IMR-90 (cell line): Measurements from ENCODE around the gene TBC1D16. TPM values are rescaled to one million over a fixed set of nuclear protein-coding genes. Genes with fewer than 3 reads are reported as not detected.

Experiments used
- ATAC-seq: fragments of 200-7000 bp; cut with Tn5 transposase; 2 replicates; pipeline ENCODE4 v1.9.1; 2020; ENCODE audit warnings: low read depth, mild to moderate bottlenecking, moderate library complexity
- BruUV-seq: library from RNA; stranded (reverse); fragments of 400-500 nt; replicated peaks from 2 replicates; lab custom pipeline; 2021; lab: Mats Ljungman, UMichigan
- CTCF ChIA-PET: fragments of 300-600 bp; formaldehyde crosslinking; extraction: SDS; loops from one replicate; lab custom pipeline; 2021; ENCODE audit warnings: antibody characterized with exemption; lab: Yijun Ruan, JAX
- POLR2A ChIA-PET: fragments of 300-600 bp; sonication (Branson Sonifier 250); formaldehyde crosslinking; loops from one replicate; lab custom pipeline; 2022; ENCODE audit warnings: antibody characterized with exemption; ENCODE audit not compliant: unreplicated experiment; lab: Charles Lee
- DNase-seq: peaks from one replicate; pipeline ENCODE4 v3.0.0; 2013
- H2AFZ ChIP-seq: replicated peaks from 2 replicates; pipeline ENCODE3; 2013; ENCODE audit warnings: low read length, mild to moderate bottlenecking; ENCODE audit not compliant: poor library complexity
- H2AK5ac ChIP-seq: 2 replicates; pipeline ENCODE4 v1.6.1; 2013; ENCODE audit warnings: low read depth, low read length, inconsistent platforms
- H2AK9ac ChIP-seq: replicated peaks from 2 replicates; pipeline ENCODE3; 2013; ENCODE audit warnings: mild to moderate bottlenecking, low read depth, low read length, moderate library complexity; ENCODE audit not compliant: poor library complexity
- H2BK120ac ChIP-seq: 2 replicates; pipeline ENCODE4 v1.6.1; 2013; ENCODE audit warnings: low read depth, low read length, inconsistent platforms
- H2BK15ac ChIP-seq: 3 replicates; pipeline ENCODE4 v1.6.1; 2013; ENCODE audit warnings: low read depth, low read length, inconsistent platforms
- H2BK20ac ChIP-seq: 2 replicates; pipeline ENCODE4 v1.6.1; 2013; ENCODE audit warnings: low read depth, mild to moderate bottlenecking, inconsistent platforms, low read length, moderate library complexity
- H2BK5ac ChIP-seq: 2 replicates; pipeline ENCODE4 v1.6.1; 2013; ENCODE audit warnings: mild to moderate bottlenecking, low read depth, low read length, inconsistent platforms; ENCODE audit not compliant: poor library complexity, severe bottlenecking
- H3K14ac ChIP-seq: replicated peaks from 2 replicates; pipeline ENCODE4 v1.6.1; 2013; ENCODE audit warnings: low read depth, low read length, inconsistent platforms
- H3K18ac ChIP-seq: 2 replicates; pipeline ENCODE4 v1.6.1; 2013; ENCODE audit warnings: low read depth, low read length, control low read depth
- H3K23ac ChIP-seq: 2 replicates; pipeline ENCODE4 v1.6.1; 2013; ENCODE audit warnings: low read depth, low read length, inconsistent platforms
- H3K27ac ChIP-seq: 2 replicates; pipeline ENCODE4 v1.5.1; 2013; ENCODE audit warnings: mild to moderate bottlenecking, control low read depth, low read length; ENCODE audit not compliant: insufficient read depth
- H3K27me3 ChIP-seq: 2 replicates; pipeline ENCODE4 v1.6.1; 2013; ENCODE audit warnings: low read length; ENCODE audit not compliant: control insufficient read depth, insufficient read depth
- H3K36me3 ChIP-seq: 2 replicates; pipeline ENCODE4 v1.6.1; 2013; ENCODE audit warnings: low read length, mixed read lengths; ENCODE audit not compliant: control insufficient read depth, insufficient read depth
- H3K4ac ChIP-seq: 2 replicates; pipeline ENCODE4 v1.6.1; 2013; ENCODE audit warnings: low read depth, low read length, inconsistent platforms
- H3K4me1 ChIP-seq: 2 replicates; pipeline ENCODE4 v1.6.1; 2013; ENCODE audit warnings: low read length, mixed read lengths; ENCODE audit not compliant: control insufficient read depth, insufficient read depth
- H3K4me2 ChIP-seq: 2 replicates; pipeline ENCODE4 v1.6.1; 2013; ENCODE audit warnings: low read depth, mild to moderate bottlenecking, control low read depth, low read length, moderate library complexity
- H3K4me3 ChIP-seq: 2 replicates; pipeline ENCODE4 v1.5.1; 2013; ENCODE audit warnings: low read depth, mild to moderate bottlenecking, control low read depth, low read length, moderate library complexity; ENCODE audit not compliant: insufficient read depth
- H3K56ac ChIP-seq: 2 replicates; pipeline ENCODE4 v1.6.1; 2013; ENCODE audit warnings: low read length, inconsistent platforms; ENCODE audit not compliant: insufficient read depth; ENCODE audit errors: extremely low read depth
- H3K79me1 ChIP-seq, 2 experiments: 2 replicates each; pipeline ENCODE4 v1.6.1; 2013; ENCODE audit warnings: low read length in 2 of 2, inconsistent platforms in 1 of 2, low read depth in 1 of 2
- H3K9ac ChIP-seq: 2 replicates; pipeline ENCODE4 v1.6.1; 2013; ENCODE audit warnings: low read depth, low read length, control low read depth
- H3K9me1 ChIP-seq: 2 replicates; pipeline ENCODE4 v1.6.1; 2013; ENCODE audit warnings: low read length, inconsistent platforms; ENCODE audit not compliant: insufficient read depth
- H3K9me3 ChIP-seq: 2 replicates; pipeline ENCODE4 v1.6.1; 2013; ENCODE audit warnings: low read length; ENCODE audit not compliant: control insufficient read depth, insufficient read depth
- H4K20me1 ChIP-seq: 2 replicates; pipeline ENCODE4 v1.6.1; 2013; ENCODE audit warnings: low read length, inconsistent platforms; ENCODE audit not compliant: insufficient read depth
- H4K5ac ChIP-seq: 2 replicates; pipeline ENCODE4 v1.6.1; 2013; ENCODE audit warnings: mild to moderate bottlenecking, low read depth, low read length, control low read depth
- H4K8ac ChIP-seq, 2 experiments: 2 replicates each; pipeline ENCODE4 v1.6.1; 2013; ENCODE audit warnings: low read depth in 2 of 2, low read length in 2 of 2, control low read depth in 1 of 2, inconsistent platforms in 1 of 2
- H4K91ac ChIP-seq: 2 replicates; pipeline ENCODE4 v1.6.1; 2013; ENCODE audit warnings: low read depth, low read length, inconsistent platforms; ENCODE audit not compliant: insufficient read depth
- BHLHE40 ChIP-seq: fragments of 150-350 bp; IDR thresholded peaks from 2 replicates; pipeline ENCODE4 v1.6.1; 2016; ENCODE audit warnings: mild to moderate bottlenecking, low read depth, low read length
- CEBPB ChIP-seq: IDR thresholded peaks from 2 replicates; pipeline ENCODE4 v1.6.1; 2012; ENCODE audit warnings: low read depth, low read length, improper control_type of control experiment
- CHD1 ChIP-seq: IDR thresholded peaks from 2 replicates; pipeline ENCODE4 v1.6.1; 2012; ENCODE audit warnings: low read depth, low read length, improper control_type of control experiment
- CTCF ChIP-seq: conservative IDR thresholded peaks from 2 replicates; pipeline ENCODE4 v1.5.1; 2012; ENCODE audit warnings: mild to moderate bottlenecking, low read depth, low read length, improper control_type of control experiment
- FOS ChIP-seq: fragments of 150-350 bp; IDR thresholded peaks from 2 replicates; pipeline ENCODE4 v1.6.1; 2016; ENCODE audit warnings: low read depth, low read length
- MAFK ChIP-seq: IDR thresholded peaks from 2 replicates; pipeline ENCODE4 v1.6.1; 2012; ENCODE audit warnings: low read depth, low read length, improper control_type of control experiment
- MAZ ChIP-seq: IDR thresholded peaks from 2 replicates; pipeline ENCODE4 v1.6.1; 2012; ENCODE audit warnings: low read depth, mild to moderate bottlenecking, low read length, improper control_type of control experiment, moderate library complexity, borderline replicate concordance
- MXI1 ChIP-seq: IDR thresholded peaks from 2 replicates; pipeline ENCODE4 v1.6.1; 2012; ENCODE audit warnings: low read depth, mild to moderate bottlenecking, low read length, moderate library complexity, borderline replicate concordance
- NFE2L2 ChIP-seq: fragments of 150-350 bp; IDR thresholded peaks from 2 replicates; pipeline ENCODE4 v1.6.1; 2016; ENCODE audit warnings: low read depth, mild to moderate bottlenecking, low read length
- POLR2A ChIP-seq: IDR thresholded peaks from 2 replicates; pipeline ENCODE4 v1.6.1; 2012; ENCODE audit warnings: mild to moderate bottlenecking, low read depth, low read length
- RAD21 ChIP-seq: IDR thresholded peaks from 2 replicates; pipeline ENCODE4 v1.6.1; 2012; ENCODE audit warnings: low read length, improper control_type of control experiment
- RCOR1 ChIP-seq: IDR thresholded peaks from 2 replicates; pipeline ENCODE4 v1.6.1; 2012; ENCODE audit warnings: mild to moderate bottlenecking, low read length, improper control_type of control experiment; ENCODE audit not compliant: insufficient replicate concordance
- RFX5 ChIP-seq: IDR thresholded peaks from 2 replicates; pipeline ENCODE4 v1.8.0; 2012; ENCODE audit warnings: low read depth, mild to moderate bottlenecking, low read length, moderate library complexity
- SMC3 ChIP-seq: fragments of 150-350 bp; IDR thresholded peaks from 2 replicates; pipeline ENCODE4 v1.6.1; 2016; ENCODE audit warnings: low read depth, mild to moderate bottlenecking, antibody characterized with exemption, low read length, moderate library complexity
- USF2 ChIP-seq: fragments of 150-350 bp; IDR thresholded peaks from 2 replicates; pipeline ENCODE4 v1.6.1; 2017; ENCODE audit warnings: mild to moderate bottlenecking, antibody characterized with exemption, low read length, low read depth
- WGBS, 2 experiments: methylation state at CpG; one replicate each; pipeline versions ENCODE4 v1.1.5 to v1.1.7; 2013; ENCODE audit warnings: missing lambda C conversion rate in 2 of 2; ENCODE audit not compliant: insufficient read length in 1 of 2; ENCODE audit errors: extremely low coverage in 2 of 2; 5-methylcytosine and 5-hydroxymethylcytosine counted together
- dilution Hi-C: fragments of 300-500 bp; cut with HindIII; formaldehyde crosslinking; loops from one replicate; pipeline ENCODE4 v1.14.3; 2018; ENCODE audit warnings: low sequenced_read_pairs; ENCODE audit not compliant: unreplicated experiment
- in situ Hi-C: fragments of 300-500 bp; cut with MboI; formaldehyde crosslinking; loops from 3 replicates; pipeline ENCODE4 v1.14.3; 2019; ENCODE audit warnings: low sequenced_read_pairs, inconsistent platforms, mixed read lengths
- intact Hi-C: fragments of 100-400 bp; cut with micrococcal nuclease; formaldehyde crosslinking; loops from 2 replicates; pipeline ENCODE4 v1.10.0; 2022
- polyA plus RNA-seq, 3 experiments: library from polyadenylated mRNA; depleted of rRNA; stranded (reverse); fragments of >200 nt; gene quantifications; 2 replicates each; pipeline ENCODE4 v1.2.3, GENCODE V29; 2012; ENCODE audit warnings: low replicate concordance in 1 of 3
- total RNA-seq: library from RNA; depleted of rRNA; stranded (reverse); fragments of >200 nt; gene quantifications from 2 replicates; pipeline ENCODE4 v1.2.3, GENCODE V29; 2012
- TF ChIP-seq, protein P1 (sequence below): fragments of 150-350 bp; IDR thresholded peaks from 2 replicates; pipeline ENCODE4 v1.6.1; 2016; ENCODE audit warnings: low read depth, mild to moderate bottlenecking, low read length, moderate library complexity, borderline replicate concordance

Gene TBC1D16
- total and polyA plus RNA-seq, 2 of the 4 experiments (the other 2 are of a cell fraction) = 10.1 to 16.7 TPM

DNA sequence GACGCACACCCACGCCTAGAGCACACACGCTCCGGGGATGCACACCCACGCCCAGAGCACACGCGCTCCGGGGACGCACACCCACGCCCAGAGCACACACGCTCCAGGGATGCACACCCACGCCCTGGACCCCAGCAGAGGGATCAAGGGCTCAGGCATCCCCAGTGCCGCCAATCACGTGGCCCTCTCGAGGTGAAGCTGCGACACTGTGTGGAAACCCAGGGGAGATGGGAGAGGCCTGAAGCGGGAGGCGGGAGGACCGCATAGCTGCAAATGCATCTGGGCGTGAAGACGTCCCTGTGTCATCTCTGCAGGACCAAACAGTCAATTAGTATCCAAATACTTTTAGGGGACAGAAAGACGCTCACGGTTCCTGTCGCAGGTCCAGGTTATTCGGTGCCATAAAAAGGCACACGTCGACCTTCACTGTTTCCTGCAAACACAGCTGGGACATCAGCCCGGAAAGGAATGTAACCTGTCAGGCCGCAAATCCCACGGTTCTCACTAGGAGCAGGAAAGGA is 56.4 kb downstream of the TBC1D16 start:
- intact Hi-C loops = no loop called here
- TF ChIP-seq RFX5 (no peak), RAD21 (no peak), RCOR1 (no peak), FOS (no peak), CHD1 (no peak), BHLHE40 (no peak), MXI1 (no peak), MAZ (no peak), CTCF (no peak), SMC3 (no peak), CEBPB (no peak), MAFK (no peak), NFE2L2 (no peak), POLR2A (no peak), USF2 (no peak)
- TF ChIP-seq, protein P1, sequence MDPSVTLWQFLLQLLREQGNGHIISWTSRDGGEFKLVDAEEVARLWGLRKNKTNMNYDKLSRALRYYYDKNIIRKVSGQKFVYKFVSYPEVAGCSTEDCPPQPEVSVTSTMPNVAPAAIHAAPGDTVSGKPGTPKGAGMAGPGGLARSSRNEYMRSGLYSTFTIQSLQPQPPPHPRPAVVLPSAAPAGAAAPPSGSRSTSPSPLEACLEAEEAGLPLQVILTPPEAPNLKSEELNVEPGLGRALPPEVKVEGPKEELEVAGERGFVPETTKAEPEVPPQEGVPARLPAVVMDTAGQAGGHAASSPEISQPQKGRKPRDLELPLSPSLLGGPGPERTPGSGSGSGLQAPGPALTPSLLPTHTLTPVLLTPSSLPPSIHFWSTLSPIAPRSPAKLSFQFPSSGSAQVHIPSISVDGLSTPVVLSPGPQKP = no peak

More for the DNA sequence above, 56.4 kb downstream of the TBC1D16 start:
- H3K9me3 ChIP-seq = no peaks in the 10 kb centered on the region
- H3K56ac ChIP-seq = no peak overlapping the region
- WGBS, 2 experiments = 87% methylated on average over 20 of the region's 30 CpGs; no CpG with 5 or more reads in 1 of the 2 experiments
- no peak overlapping the region for H3K4me2 ChIP-seq
- H4K91ac ChIP-seq = no peak overlapping the region
- ChIA-PET POLR2A (no interaction called here), CTCF (no interaction called here)
- H3K4ac ChIP-seq = no peak overlapping the region
- H2AFZ ChIP-seq = no peak overlapping the region
- H3K79me1 ChIP-seq = peaks cover 10 to 23% of the 10 kb centered on the region in 2 experiments; a peak in 3 of 4 replicates
- peaks cover 3% of the 10 kb centered on the region; the same call in 1 of the 2 replicates for H3K4me1 ChIP-seq
- H3K9ac ChIP-seq = no peak overlapping the region
- no TSS peak for BruUV-seq
- H3K23ac ChIP-seq = no peak overlapping the region
- dilution Hi-C loops (no loop called here), in situ Hi-C loops (no loop called here)
- no peak overlapping the region for H2AK5ac ChIP-seq
- no peak overlapping the region for H2BK20ac ChIP-seq
- H2BK120ac ChIP-seq = no peak overlapping the region
- H3K14ac ChIP-seq = no peak overlapping the region
- peaks cover 5% of the 10 kb centered on the region; the same call in 1 of the 2 replicates for H4K20me1 ChIP-seq
- H3K36me3 ChIP-seq = no peaks in the 10 kb centered on the region; the same call in 1 of the 2 replicates
- no peak for ATAC-seq
- no peak overlapping the region for H3K4me3 ChIP-seq
- H3K9me1 ChIP-seq = peaks cover 3% of the 10 kb centered on the region; the same call in 1 of the 2 replicates
- H3K27me3 ChIP-seq = no peaks in the 10 kb centered on the region
- H3K27ac ChIP-seq = no peak overlapping the region
- H2BK5ac ChIP-seq = no peak overlapping the region
- no peak overlapping the region for H2BK15ac ChIP-seq
- H4K5ac ChIP-seq = no peak overlapping the region
- no peak for DNase-seq
- no peak overlapping the region for H2AK9ac ChIP-seq
- no peak overlapping the region for H4K8ac ChIP-seq
- no peak overlapping the region for H3K18ac ChIP-seq
